IPS-15b (cell line): ENCODE results near the gene CA5B.

Experiments
- H3K27me3 ChIP-seq: one replicate; pipeline ENCODE4 v1.6.1; 2013; ENCODE audit warnings: low read length; ENCODE audit not compliant: control insufficient read depth, insufficient read depth
- H3K36me3 ChIP-seq: one replicate; pipeline ENCODE4 v1.6.1; 2013; ENCODE audit warnings: low read length; ENCODE audit not compliant: control insufficient read depth, insufficient read depth
- H3K4me1 ChIP-seq: one replicate; pipeline ENCODE4 v1.6.1; 2013; ENCODE audit warnings: mild to moderate bottlenecking, low read length; ENCODE audit not compliant: control insufficient read depth, insufficient read depth
- H3K4me3 ChIP-seq: one replicate; pipeline ENCODE4 v1.5.1; 2013; ENCODE audit warnings: low read depth, low read length
- H3K9ac ChIP-seq: one replicate; pipeline ENCODE4 v1.6.1; 2013; ENCODE audit warnings: low read depth, mild to moderate bottlenecking, low read length
- H3K9me3 ChIP-seq: one replicate; pipeline ENCODE4 v1.6.1; 2013; ENCODE audit warnings: mild to moderate bottlenecking, low read length; ENCODE audit not compliant: control insufficient read depth, insufficient read depth

Gene CA5B

GRCh38 chrX:15790769-15791290 lies 52.8 kb downstream of the CA5B start:
- Histone ChIP-seq H3K36me3 (peaks cover 4% of the 10 kb centered on the region), H3K27me3 (no peaks in the 10 kb centered on the region), H3K4me1 (no peaks in the 10 kb centered on the region), H3K9me3 (no peaks in the 10 kb centered on the region), H3K9ac (peak overlapping the region; percentile 76), H3K4me3 (peak overlapping the region; percentile 85)

- H3K36me3 ChIP-seq, result peaks cover 2% of the 10 kb centered on the region
- no peak overlapping the region for H3K4me3 ChIP-seq
- no peaks in the 10 kb centered on the region for H3K27me3 ChIP-seq
- no peak overlapping the region for H3K9ac ChIP-seq
- H3K4me1 ChIP-seq, result no peaks in the 10 kb centered on the region
- no peaks in the 10 kb centered on the region for H3K9me3 ChIP-seq
Measured at GRCh38 chrX:15797707-15798106, 59.6 kb downstream of the CA5B start.

- H3K9ac ChIP-seq, result no peak overlapping the region
- H3K36me3 ChIP-seq, result peaks cover 6% of the 10 kb centered on the region
- no peaks in the 10 kb centered on the region for H3K27me3 ChIP-seq
- H3K9me3 ChIP-seq, result no peaks in the 10 kb centered on the region
- no peak overlapping the region for H3K4me3 ChIP-seq
- no peaks in the 10 kb centered on the region for H3K4me1 ChIP-seq
Measured at GRCh38 chrX:15804563-15804962, 66.5 kb downstream of the CA5B start.

GRCh38 chrX:15808254-15808653 lies 70.2 kb downstream of the CA5B start:
- Histone ChIP-seq H3K4me3 (no peak overlapping the region), H3K27me3 (no peaks in the 10 kb centered on the region), H3K36me3 (peaks cover 7% of the 10 kb centered on the region), H3K9ac (no peak overlapping the region), H3K9me3 (no peaks in the 10 kb centered on the region), H3K4me1 (no peaks in the 10 kb centered on the region)

GRCh38 chrX:15812192-15812938 lies 74.3 kb downstream of the CA5B start:
- Histone ChIP-seq H3K9me3 (no peaks in the 10 kb centered on the region), H3K36me3 (peaks cover 10% of the 10 kb centered on the region), H3K27me3 (no peaks in the 10 kb centered on the region), H3K9ac (no peak overlapping the region), H3K4me1 (peaks cover 9% of the 10 kb centered on the region), H3K4me3 (no peak overlapping the region)

GRCh38 chrX:15813416-15813815 lies 75.3 kb downstream of the CA5B start:
- Histone ChIP-seq H3K36me3 (peaks cover 10% of the 10 kb centered on the region), H3K4me3 (no peak overlapping the region), H3K9me3 (no peaks in the 10 kb centered on the region), H3K9ac (no peak overlapping the region), H3K27me3 (no peaks in the 10 kb centered on the region), H3K4me1 (peaks cover 9% of the 10 kb centered on the region)

- Histone ChIP-seq H3K4me3 (no peak overlapping the region), H3K4me1 (peaks cover 9% of the 10 kb centered on the region), H3K9ac (no peak overlapping the region), H3K9me3 (no peaks in the 10 kb centered on the region), H3K27me3 (no peaks in the 10 kb centered on the region), H3K36me3 (peaks cover 6% of the 10 kb centered on the region)
Measured at GRCh38 chrX:15814771-15815365, 76.8 kb downstream of the CA5B start.

- Histone ChIP-seq H3K36me3 (peaks cover 6% of the 10 kb centered on the region), H3K9ac (no peak overlapping the region), H3K27me3 (no peaks in the 10 kb centered on the region), H3K4me1 (peaks cover 9% of the 10 kb centered on the region), H3K4me3 (no peak overlapping the region), H3K9me3 (no peaks in the 10 kb centered on the region)
Measured at GRCh38 chrX:15815779-15816437, 77.8 kb downstream of the CA5B start.

GRCh38 chrX:15816438-15816809 lies 78.4 kb downstream of the CA5B start:
- peaks cover 9% of the 10 kb centered on the region for H3K4me1 ChIP-seq
- no peaks in the 10 kb centered on the region for H3K9me3 ChIP-seq
- no peak overlapping the region for H3K4me3 ChIP-seq
- peaks cover 3% of the 10 kb centered on the region for H3K36me3 ChIP-seq
- no peaks in the 10 kb centered on the region for H3K27me3 ChIP-seq
- H3K9ac ChIP-seq, result no peak overlapping the region

- no peaks in the 10 kb centered on the region for H3K9me3 ChIP-seq
- no peaks in the 10 kb centered on the region for H3K27me3 ChIP-seq
- H3K4me1 ChIP-seq, result peaks cover 9% of the 10 kb centered on the region
- peaks cover 3% of the 10 kb centered on the region for H3K36me3 ChIP-seq
- H3K4me3 ChIP-seq, result no peak overlapping the region
- no peak overlapping the region for H3K9ac ChIP-seq
Measured at GRCh38 chrX:15816886-15817285, 78.8 kb downstream of the CA5B start.

GRCh38 chrX:15820106-15821073 lies 82.3 kb downstream of the CA5B start:
- Histone ChIP-seq H3K9ac (no peak overlapping the region), H3K27me3 (no peaks in the 10 kb centered on the region), H3K4me1 (peaks cover 9% of the 10 kb centered on the region), H3K9me3 (no peaks in the 10 kb centered on the region), H3K4me3 (no peak overlapping the region), H3K36me3 (peaks cover 3% of the 10 kb centered on the region)
